Activated T-helper 2 cell treated with anti-CD3 and anti-CD28 coated beads, Interferon-gamma antibody, Interleukin-2, Interleukin-4, amounts not matched to agents 10 μg/mL and 5 μg/mL and 100 μg/mL, durations not matched to agents 14 hours and 24 hours and 36 hours (primary cell): Measurements from ENCODE around the gene ABHD17A. TPM values are rescaled to one million over a fixed set of nuclear protein-coding genes. Genes with fewer than 3 reads are reported as not detected.
"Not testable (repeated sequence)": the region's sequence is repeated elsewhere in the genome, so short reads cannot be mapped to it uniquely, and the experiment has no call there.

Experiments used
- DNase-seq: peaks from one replicate; pipeline ENCODE4 v3.0.0; 2021; ENCODE audit warnings: low spot score
- H3K27ac Mint-ChIP-seq: one replicate; pipeline ENCODE4 v1.8.0; 2021; ENCODE audit warnings: mixed read lengths
- H3K27me3 Mint-ChIP-seq: one replicate; pipeline ENCODE4 v1.8.0; 2021; ENCODE audit warnings: low read depth, mixed read lengths
- H3K36me3 Mint-ChIP-seq: one replicate; pipeline ENCODE4 v1.8.0; 2021; ENCODE audit warnings: low read depth, mixed read lengths
- H3K4me1 Mint-ChIP-seq: one replicate; pipeline ENCODE4 v1.8.0; 2021; ENCODE audit warnings: low read depth, mixed read lengths
- H3K4me3 Mint-ChIP-seq: one replicate; pipeline ENCODE4 v1.8.0; 2021; ENCODE audit warnings: low read depth, mild to moderate bottlenecking, moderate library complexity, mixed read lengths
- H3K9me3 Mint-ChIP-seq: one replicate; pipeline ENCODE4 v1.8.0; 2021; ENCODE audit warnings: mixed read lengths
- intact Hi-C: fragments of 100-400 bp; cut with micrococcal nuclease; formaldehyde crosslinking; loops from one replicate; pipeline ENCODE4 v1.15.1; 2023
- total RNA-seq: library from RNA; stranded (reverse); gene quantifications from 2 replicates; pipeline ENCODE4 v1.2.3, GENCODE V29; 2022

Gene ABHD17A
- total RNA-seq, 1 donor from 2014 or later = 100 TPM

DNA sequence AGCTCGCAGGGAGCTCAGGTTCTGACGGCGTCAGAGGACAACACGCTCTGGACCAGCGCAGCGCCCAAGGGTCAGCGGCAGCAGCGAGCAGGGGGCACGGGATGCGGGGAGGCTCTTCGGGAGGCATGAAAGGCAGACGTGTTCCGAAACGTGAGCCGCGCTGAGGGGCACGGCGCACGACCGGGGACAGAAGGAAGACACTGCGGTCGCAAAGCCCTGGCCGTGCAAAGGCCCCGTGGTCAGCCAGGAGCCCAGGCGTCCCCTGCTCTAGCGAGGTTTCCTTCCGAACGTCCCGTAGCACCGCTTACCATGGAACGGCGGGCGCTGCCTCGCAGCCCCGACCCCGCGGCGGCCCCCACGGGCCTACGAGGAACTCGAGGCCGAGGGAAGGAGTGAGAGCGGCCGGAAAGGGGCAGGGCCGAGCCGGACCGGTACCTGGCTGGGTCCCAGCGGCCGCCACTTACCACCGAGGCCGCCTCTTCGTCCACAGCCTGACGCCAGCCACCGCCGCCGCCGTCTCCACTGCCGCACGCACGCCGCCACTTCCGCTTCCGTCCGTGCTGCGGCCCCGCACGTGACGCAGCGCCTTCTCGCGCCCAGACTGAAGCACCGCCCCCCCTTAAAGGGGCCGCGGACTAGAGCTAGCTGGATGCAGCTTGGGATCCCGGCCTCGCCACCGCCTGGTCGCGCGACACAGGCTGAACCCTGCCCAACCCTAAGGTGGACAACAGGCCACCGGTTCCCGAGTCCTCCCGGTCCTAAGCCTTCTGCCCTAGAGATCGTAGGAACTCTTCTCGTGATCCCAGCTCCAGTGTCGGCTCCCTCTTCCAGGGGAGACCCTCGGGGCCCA lies 9.4 kb downstream of the ABHD17A start:
- H3K4me1 Mint-ChIP-seq = peaks cover 12% of the 10 kb centered on the region
- no peaks in the 10 kb centered on the region for H3K9me3 Mint-ChIP-seq
- H3K27me3 Mint-ChIP-seq = no peaks in the 10 kb centered on the region
- intact Hi-C loops = loop anchor here (5.0 kb wide), 1 partner anchor 206 kb away; no protein-coding TSS in a partner anchor
- peak overlapping the region; percentile 95 for H3K27ac Mint-ChIP-seq
- peaks cover 26% of the 10 kb centered on the region for H3K36me3 Mint-ChIP-seq
- H3K4me3 Mint-ChIP-seq = peak overlapping the region; percentile 99
- peak; percentile 86 for DNase-seq

DNA sequence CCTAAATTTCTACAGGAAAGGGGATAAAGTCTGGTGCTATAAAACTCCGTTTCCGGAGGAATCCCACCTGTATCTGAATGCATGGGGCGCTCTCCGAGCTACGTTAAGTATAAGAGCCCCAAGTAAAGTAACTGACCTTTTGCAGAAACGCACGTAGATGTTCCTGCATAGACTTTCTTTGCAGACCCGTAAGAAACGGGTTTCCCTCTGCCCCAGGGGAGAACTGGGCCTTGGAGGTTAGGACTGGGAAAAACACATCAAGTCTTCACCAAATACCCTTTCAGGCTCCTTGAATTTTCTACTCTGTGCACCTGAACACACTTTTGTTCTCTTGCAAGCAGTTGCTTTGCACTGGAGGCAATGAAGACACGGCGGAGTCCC lies 10.0 kb downstream of the ABHD17A start:
- peak overlapping the region; percentile 95 for H3K27ac Mint-ChIP-seq
- intact Hi-C loops = loop anchor here (5.0 kb wide), 1 partner anchor 207 kb away; no protein-coding TSS in a partner anchor
- not testable (repeated sequence) for H3K27me3 Mint-ChIP-seq, DNase-seq, H3K9me3 Mint-ChIP-seq
- H3K36me3 Mint-ChIP-seq = peaks cover 28% of the 10 kb centered on the region
- H3K4me1 Mint-ChIP-seq = peaks cover 12% of the 10 kb centered on the region
- H3K4me3 Mint-ChIP-seq = peak overlapping the region; percentile 99

DNA sequence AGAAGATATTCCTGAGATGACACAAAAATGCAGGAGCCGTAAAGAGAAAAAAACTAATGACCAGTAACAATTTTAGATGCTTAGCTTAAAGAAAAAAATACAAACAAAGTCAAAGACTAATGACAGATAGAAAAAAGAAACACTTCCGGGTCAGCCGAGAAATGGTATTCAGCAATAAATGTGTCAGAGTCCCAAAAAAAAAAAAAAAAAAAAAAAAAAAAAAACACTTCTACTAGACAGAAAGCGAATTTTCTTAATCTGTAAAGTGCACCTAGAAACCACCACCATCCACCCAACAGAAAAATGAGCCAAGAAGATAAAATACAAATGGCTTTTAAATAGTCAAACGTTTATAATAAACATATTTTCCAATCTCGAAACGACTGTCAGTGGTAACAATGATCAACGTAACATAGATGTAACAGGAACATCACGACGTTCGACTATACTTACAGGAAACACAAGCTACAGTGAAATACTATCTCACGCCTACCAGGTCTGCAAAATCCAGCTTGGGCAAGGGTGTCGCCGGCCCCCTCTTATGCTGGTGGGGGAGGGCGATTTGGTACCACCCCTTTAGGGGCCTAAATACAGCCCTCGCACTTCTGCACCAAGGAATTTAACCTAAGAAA lies 10.6 kb downstream of the ABHD17A start:
- Mint-ChIP-seq H3K9me3 (no peaks in the 10 kb centered on the region), H3K27ac (peak overlapping the region; percentile 95), H3K27me3 (no peaks in the 10 kb centered on the region), H3K4me3 (peak overlapping the region; percentile 99), H3K36me3 (peaks cover 31% of the 10 kb centered on the region), H3K4me1 (peaks cover 12% of the 10 kb centered on the region)
- intact Hi-C loops = loop anchor here (5.0 kb wide), 1 partner anchor 208 kb away; no protein-coding TSS in a partner anchor
- DNase-seq = no peak

DNA sequence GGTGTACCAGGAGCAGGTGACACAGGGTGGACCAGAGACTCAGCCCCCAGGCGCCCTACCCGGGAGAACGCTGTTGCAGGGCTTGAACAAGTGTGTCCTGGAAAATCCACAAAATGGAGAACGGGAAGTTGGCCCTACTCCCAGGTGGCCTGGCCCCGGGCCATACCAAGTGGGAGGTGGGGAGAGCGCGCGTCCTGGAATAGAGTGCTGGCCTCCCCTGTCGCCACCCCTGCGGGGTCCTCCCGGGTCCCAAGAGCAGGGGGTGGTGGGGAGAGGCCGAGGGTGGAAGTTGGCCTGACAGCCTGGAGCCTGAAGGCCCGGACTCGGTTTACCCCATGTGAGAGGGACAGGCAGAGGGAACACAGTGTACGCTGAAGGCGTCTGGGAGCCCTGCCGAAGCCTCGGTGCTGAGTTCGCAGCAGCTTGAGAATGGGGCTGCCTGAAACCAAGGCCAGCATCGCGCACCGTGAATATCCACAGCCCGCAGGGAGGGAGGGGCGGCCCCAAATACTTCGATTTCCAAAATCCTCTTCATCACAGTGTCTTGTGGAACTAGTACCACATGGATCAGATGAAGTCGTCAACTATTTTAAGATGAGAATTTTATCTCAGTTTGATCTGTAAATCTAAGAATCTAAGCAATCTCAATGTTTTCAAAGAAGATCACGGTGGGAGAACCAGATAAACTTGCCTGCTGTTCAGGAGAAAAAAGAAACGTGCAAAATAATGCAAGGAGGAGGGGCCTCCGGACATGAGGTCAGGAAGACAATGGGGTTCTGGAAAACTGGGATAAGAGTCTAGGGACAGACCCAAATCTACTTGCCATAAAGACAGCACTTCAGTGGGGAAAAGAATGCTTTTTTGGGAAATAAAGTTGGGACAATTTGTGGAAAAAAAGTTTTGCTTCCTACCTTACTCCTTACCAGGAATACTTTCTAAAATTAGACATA lies 11.5 kb downstream of the ABHD17A start:
- Mint-ChIP-seq H3K27me3 (no peaks in the 10 kb centered on the region), H3K27ac (peak overlapping the region; percentile 76), H3K9me3 (no peaks in the 10 kb centered on the region), H3K36me3 (peaks cover 32% of the 10 kb centered on the region), H3K4me3 (peak overlapping the region; percentile 99), H3K4me1 (peaks cover 13% of the 10 kb centered on the region)
- DNase-seq = no peak
- intact Hi-C loops = no loop called here

DNA sequence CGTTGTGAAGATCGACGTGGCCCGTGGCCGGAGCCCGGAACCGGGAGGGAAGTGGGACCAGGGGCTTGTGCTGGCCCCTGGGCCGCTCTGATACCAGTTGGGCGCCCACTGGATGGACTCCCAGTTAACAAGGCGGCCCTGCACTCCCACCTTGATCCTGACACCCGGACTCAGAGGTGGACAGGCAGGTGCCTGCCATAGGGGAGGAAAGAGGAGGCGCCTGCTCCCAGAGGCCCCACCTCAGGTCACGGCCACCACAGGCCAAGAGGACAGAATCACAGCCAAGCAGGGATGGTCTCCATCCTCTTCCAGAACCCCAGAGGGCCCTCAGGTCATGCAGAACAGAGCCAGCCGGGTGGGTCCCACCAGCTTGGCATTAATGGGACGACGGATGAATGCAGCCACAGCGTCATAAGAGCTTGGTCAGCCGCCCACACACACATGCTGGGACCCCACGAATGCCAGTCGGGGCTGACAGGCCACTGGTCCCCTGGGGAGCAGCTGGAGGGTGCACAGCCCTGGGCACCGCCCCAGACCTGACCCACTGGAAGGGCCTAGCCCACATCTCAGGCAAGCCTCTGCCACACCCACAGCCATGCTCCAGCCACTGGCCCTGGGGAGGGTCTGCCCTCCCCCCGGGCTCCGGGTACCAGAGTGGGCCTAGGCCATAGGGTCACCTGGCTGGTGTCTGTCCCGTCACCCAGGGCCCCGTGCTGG lies 12.3 kb downstream of the ABHD17A start:
- H3K27me3 Mint-ChIP-seq = no peaks in the 10 kb centered on the region
- H3K27ac Mint-ChIP-seq = no peak overlapping the region
- peaks cover 14% of the 10 kb centered on the region for H3K4me1 Mint-ChIP-seq
- H3K4me3 Mint-ChIP-seq = peak overlapping the region; percentile 26
- H3K36me3 Mint-ChIP-seq = peaks cover 34% of the 10 kb centered on the region
- no peak for DNase-seq
- intact Hi-C loops = no loop called here
- no peaks in the 10 kb centered on the region for H3K9me3 Mint-ChIP-seq

DNA sequence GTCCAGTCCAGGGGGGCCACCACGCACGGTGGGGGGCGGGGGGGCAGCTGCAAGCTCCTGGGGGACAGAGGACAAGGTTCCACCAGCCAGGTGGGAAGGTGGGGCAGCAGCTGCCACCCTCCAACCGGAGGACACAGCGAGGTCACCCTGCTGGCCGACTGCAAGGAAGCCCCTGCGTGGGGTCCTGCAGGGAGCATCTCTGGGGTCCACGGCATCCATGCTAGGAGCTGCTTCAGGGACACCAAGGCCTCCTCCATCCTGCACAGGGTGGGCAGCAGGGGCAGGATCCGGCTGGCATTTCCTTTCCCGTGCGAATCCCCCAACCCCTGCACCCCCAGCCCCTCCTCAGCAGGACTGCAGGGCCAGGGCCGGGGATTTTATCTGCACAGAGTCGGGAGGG lies 13.7 kb downstream of the ABHD17A start:
- no peak overlapping the region for H3K27ac Mint-ChIP-seq
- intact Hi-C loops = no loop called here

DNA sequence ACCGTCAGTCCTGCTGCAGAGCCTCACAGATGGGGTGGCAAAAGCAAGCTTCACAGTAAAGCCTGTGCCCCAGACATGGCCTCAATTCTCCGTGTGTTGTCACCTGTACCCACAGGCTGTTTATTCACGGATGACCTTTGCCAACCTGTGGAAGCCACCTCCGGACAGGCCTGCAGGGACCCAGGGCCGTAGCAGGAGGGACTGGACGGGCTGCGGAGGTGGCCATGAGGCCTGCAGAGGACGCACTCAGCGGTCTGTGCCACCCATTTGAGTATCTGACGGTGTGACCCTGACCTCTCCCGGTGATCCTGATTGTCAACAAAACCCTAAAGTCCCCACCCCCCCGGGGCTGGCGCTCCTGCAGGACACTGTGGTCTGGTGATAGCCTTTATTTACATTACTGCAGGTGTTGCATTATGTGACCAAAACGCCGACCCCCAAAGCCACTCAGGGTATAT lies 14.1 kb downstream of the ABHD17A start:
- Mint-ChIP-seq H3K9me3 (no peaks in the 10 kb centered on the region), H3K4me3 (no peak overlapping the region), H3K4me1 (peaks cover 12% of the 10 kb centered on the region), H3K36me3 (peaks cover 34% of the 10 kb centered on the region), H3K27me3 (no peaks in the 10 kb centered on the region), H3K27ac (no peak overlapping the region)
- no peak for DNase-seq
- intact Hi-C loops = no loop called here

More for the DNA sequence above, 13.7 kb downstream of the ABHD17A start:
- no peak overlapping the region for H3K4me3 Mint-ChIP-seq
- peaks cover 34% of the 10 kb centered on the region for H3K36me3 Mint-ChIP-seq
- H3K27me3 Mint-ChIP-seq = no peaks in the 10 kb centered on the region
- H3K9me3 Mint-ChIP-seq = no peaks in the 10 kb centered on the region
- no peak for DNase-seq
- H3K4me1 Mint-ChIP-seq = peaks cover 14% of the 10 kb centered on the region

DNA sequence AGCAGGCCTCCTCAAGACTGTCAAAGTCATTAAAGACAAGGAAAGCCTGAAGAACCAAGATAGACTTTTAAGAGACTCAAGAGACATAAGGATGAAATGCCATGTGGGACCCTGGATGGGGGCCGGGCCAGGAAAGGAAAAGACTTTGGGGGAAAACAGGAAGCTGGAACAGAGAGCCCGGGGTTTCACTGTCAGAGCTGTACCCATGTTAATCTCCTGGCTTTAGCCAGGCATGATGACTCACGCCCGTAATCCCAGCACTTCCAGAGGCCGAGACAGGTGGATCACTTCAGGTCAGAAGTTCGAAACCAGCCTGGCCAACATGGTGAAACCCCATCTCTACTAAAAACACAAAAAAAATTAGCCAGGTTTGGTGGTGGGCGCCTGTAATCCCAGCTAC lies 16.3 kb downstream of the ABHD17A start:
- H3K27ac Mint-ChIP-seq = no peak overlapping the region
- no peaks in the 10 kb centered on the region for H3K27me3 Mint-ChIP-seq
- H3K4me1 Mint-ChIP-seq = peaks cover 3% of the 10 kb centered on the region
- no peak overlapping the region for H3K4me3 Mint-ChIP-seq
- peaks cover 18% of the 10 kb centered on the region for H3K36me3 Mint-ChIP-seq
- H3K9me3 Mint-ChIP-seq = no peaks in the 10 kb centered on the region
- intact Hi-C loops = no loop called here
- DNase-seq = no peak

DNA sequence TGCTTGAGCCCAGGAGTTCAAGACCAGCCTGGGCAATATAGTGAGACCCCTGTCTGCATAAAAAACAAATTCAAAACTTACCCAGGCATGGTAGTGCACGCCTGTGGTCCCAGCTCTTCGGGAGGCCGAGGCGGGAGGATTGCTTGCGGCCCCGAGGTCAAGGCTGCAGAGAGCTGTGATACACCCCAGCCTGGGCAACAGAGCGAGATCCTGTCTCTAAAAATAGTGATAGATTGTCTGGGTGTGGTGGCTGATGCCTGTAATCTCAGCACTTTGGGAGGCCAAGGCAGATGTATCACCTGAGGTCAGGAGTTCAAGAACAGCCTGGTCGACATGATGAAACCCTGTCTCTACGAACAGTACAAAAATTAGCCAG lies 18.0 kb downstream of the ABHD17A start:
- no peak overlapping the region for H3K4me3 Mint-ChIP-seq
- peaks cover 2% of the 10 kb centered on the region for H3K4me1 Mint-ChIP-seq
- H3K27ac Mint-ChIP-seq = no peak overlapping the region
- no peak for DNase-seq
- H3K36me3 Mint-ChIP-seq = peaks cover 8% of the 10 kb centered on the region
- H3K9me3 Mint-ChIP-seq = no peaks in the 10 kb centered on the region
- H3K27me3 Mint-ChIP-seq = no peaks in the 10 kb centered on the region
- intact Hi-C loops = no loop called here

DNA sequence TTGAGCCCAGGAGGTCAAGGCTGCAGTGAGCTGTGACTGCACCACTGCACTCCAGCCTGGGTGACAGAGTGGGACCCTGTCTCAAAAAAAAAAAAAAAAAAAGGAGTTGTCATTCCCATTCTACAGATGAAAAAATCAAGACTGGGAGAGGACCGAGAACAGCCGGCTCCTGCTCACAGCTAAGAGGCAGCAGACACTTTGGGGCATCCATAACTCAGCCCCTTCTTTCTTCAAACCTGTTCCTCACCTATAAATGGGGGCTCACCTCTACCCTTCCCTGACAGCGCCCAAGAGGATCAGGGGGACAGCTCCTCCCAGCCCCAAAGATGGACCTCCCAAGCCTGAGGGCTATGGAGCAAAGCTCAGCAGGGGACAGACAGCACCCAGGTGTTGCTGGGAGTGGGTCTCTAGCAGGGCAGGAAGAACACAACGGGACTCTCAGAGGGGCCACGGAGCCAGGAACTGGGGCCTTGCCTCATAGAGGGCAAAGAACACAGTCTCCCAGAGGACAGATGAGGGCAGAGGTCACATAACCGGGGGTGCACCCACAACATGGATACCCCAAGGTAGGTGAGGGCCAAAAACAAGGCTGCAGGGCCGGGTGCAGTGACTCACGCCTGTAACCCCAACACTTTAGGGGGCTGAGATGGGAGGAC lies 18.5 kb downstream of the ABHD17A start:
- DNase-seq = no peak
- H3K27ac Mint-ChIP-seq = no peak overlapping the region
- H3K27me3 Mint-ChIP-seq = no peaks in the 10 kb centered on the region
- intact Hi-C loops = no loop called here
- no peaks in the 10 kb centered on the region for H3K9me3 Mint-ChIP-seq
- peaks cover 2% of the 10 kb centered on the region for H3K4me1 Mint-ChIP-seq
- peaks cover 8% of the 10 kb centered on the region for H3K36me3 Mint-ChIP-seq
- H3K4me3 Mint-ChIP-seq = no peak overlapping the region

DNA sequence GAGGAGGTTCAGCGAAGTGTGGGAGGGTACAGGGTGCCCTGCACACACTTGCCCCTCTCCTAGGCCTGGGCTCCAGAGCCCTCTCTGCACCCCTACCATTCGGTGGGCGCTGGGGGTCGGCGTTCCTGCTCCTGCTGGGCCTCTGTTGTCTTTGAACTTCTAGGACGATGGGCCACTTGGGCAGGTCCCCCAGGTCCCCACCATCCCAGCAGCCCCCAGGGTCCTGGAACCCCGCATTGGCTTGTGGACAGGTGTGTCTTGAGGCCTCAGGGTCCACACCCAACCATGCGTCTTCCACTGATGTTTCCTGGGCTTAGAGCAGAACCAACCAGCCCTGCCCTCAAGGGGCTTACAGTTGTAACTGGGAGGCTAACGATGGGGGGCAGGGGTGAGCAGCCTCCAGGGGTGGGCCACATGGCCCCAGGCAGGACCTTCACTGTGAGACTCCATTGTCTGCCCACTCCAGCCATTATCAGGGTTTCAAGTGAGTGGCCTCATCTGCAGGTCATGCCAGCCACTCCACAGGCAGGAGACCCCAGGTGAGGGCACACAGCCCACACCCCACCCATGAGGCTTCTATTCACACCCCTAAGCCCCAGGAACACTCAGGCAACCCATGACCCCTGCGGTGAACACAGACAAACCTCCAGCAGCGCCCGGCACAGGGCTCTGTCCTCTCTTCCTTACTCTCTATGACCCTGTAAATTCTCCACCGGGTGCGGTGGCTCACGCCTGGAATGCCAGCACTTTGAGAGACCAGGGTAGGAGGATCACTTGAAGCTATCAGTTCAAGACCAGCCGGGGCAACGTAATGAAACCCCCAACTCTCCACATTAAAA lies 19.9 kb downstream of the ABHD17A start:
- DNase-seq = no peak
- Mint-ChIP-seq H3K9me3 (no peaks in the 10 kb centered on the region), H3K4me1 (peaks cover 10% of the 10 kb centered on the region), H3K27me3 (no peaks in the 10 kb centered on the region), H3K36me3 (peaks cover 7% of the 10 kb centered on the region), H3K4me3 (peak overlapping the region; percentile 75), H3K27ac (peak overlapping the region; percentile 52)
- intact Hi-C loops = no loop called here
